ENCODE data around the gene TLE4.
"Not testable (repeated sequence)": the region's sequence is repeated elsewhere in the genome, so short reads cannot be mapped to it uniquely, and the experiment has no call there.

The TLE4 gene

DNA sequence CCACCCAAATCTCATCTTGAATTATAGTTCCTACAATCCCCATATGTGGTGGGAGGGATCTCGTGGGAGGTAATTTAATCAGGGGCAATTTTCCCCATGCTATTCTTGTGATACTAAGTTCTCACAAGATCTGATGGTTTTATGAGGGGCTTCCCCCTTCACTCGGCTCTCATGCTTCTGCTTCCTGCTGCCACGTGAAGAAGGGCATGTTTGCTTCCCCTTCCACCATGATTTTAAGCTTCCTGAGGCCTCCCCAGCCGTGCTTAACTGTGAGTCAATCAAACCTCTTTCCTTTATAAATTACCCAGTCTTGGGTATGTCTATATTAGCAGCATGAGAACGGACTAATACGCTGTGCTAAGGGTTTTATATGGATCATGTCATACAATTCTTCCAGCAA, 72.3 kb downstream of the TLE4 start:
- no peak for DNase-seq (ENCODE audit: low read depth)
- H3K4me3 ChIP-seq (ENCODE audit: low read depth, low read length) = no peak overlapping the region
- TF ChIP-seq, protein P1, sequence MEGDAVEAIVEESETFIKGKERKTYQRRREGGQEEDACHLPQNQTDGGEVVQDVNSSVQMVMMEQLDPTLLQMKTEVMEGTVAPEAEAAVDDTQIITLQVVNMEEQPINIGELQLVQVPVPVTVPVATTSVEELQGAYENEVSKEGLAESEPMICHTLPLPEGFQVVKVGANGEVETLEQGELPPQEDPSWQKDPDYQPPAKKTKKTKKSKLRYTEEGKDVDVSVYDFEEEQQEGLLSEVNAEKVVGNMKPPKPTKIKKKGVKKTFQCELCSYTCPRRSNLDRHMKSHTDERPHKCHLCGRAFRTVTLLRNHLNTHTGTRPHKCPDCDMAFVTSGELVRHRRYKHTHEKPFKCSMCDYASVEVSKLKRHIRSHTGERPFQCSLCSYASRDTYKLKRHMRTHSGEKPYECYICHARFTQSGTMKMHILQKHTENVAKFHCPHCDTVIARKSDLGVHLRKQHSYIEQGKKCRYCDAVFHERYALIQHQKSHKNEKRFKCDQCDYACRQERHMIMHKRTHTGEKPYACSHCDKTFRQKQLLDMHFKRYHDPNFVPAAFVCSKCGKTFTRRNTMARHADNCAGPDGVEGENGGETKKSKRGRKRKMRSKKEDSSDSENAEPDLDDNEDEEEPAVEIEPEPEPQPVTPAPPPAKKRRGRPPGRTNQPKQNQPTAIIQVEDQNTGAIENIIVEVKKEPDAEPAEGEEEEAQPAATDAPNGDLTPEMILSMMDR (conservative IDR thresholded peaks at IDR 0.05; ENCODE audit: low read depth, low read length) = no peak

DNA sequence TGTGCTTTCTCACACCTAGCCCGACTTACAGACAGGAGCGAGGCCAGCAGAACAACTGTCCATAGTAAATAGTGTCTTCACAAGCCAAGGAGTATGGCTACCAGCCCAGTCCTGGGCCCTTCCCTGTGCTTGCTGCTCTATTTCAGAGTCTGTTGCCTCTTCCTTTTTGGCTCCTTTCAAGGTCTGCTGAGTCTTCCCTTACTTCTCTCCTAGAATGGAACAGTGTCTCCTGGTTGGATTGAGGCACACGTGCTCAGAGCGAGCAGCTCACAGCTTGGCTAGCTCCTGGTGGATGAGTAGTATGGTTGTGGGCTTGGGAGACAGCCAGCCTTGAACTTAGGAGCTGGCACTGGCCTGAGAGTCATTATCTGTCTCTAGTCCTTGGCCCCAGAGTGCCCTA, 72.8 kb downstream of the TLE4 start:
- no peak for DNase-seq (ENCODE audit: low read depth)
- TF ChIP-seq, protein P1 (conservative IDR thresholded peaks at IDR 0.05; ENCODE audit: low read depth, low read length) = no peak
- no peak overlapping the region for H3K4me3 ChIP-seq (ENCODE audit: low read depth, low read length)

DNA sequence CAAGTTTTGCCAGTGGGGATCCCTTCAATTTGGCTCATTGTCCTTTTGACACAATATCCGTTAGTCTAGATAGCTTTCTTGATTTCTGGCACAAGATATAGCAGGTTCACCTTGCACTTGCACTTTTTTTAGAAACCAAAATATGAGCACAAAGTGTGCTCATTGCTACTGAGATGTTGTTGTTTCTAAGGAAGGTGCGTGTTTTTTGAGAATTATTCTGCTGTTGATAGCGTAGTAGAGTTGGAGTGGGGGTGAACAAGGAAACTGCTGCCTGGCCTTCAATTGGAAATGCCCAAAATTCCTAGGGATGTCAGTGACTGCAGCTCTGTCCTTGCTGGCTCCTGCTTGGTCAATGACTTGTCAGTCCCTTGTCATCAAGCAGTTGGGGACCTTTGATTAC, 73.3 kb downstream of the TLE4 start:
- H3K4me3 ChIP-seq (ENCODE audit: low read depth, low read length) = no peak overlapping the region
- DNase-seq (ENCODE audit: low read depth) = no peak

DNA sequence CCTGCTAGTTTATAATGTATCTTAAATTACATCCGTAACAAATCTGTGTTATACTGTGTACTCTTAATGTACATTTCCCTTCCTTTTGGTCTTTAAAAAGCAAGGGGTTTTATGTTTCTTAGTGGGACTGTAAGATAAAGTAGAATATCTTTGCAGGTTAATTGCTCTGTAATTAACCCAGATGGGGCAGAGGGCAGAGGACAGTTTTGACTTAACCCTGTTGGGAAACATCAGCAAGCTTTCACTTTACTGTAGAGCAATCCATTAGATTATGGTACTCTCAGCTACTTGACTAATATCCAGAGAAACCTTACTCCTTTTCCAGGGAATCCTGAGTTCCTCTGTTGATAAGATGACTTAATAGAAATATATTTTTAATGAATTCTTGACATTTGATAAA, 74.3 kb downstream of the TLE4 start:
- no peak for DNase-seq (ENCODE audit: low read depth)
- H3K4me3 ChIP-seq (ENCODE audit: low read depth, low read length) = no peak overlapping the region
- TF ChIP-seq, protein P1 (conservative IDR thresholded peaks at IDR 0.05; ENCODE audit: low read depth, low read length) = no peak

More for the DNA sequence above, 73.3 kb downstream of the TLE4 start:
- TF ChIP-seq, protein P1 (conservative IDR thresholded peaks at IDR 0.05; ENCODE audit: low read depth, low read length) = no peak

DNA sequence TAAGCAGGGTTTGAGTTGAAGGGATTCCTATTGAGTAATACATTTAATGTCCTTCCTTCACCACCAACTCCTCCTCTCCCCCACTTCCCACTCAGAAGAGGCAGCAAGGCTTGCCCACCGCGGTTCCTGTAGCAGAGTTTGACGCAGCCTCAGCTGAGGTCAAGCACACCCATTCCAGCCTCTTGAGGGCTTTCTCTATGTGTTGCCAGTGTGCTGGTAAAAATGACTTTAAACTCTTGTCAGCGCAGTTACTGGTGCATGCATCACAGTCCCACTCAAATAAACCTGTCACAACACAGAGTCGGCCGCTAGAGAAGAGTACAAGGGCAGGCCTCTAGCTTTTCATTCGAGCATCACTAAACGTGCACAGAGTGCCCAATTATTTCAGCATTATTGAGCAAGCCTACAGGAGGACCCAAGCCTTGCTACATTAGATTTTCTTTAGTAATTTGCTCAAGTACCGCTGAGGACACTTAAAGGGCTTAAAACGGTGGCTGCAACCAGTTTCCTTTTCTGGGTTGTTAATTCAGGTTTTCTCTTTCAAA, 79.6 kb downstream of the TLE4 start:
- DNase-seq (ENCODE audit: low read depth) = no peak
- TF ChIP-seq, protein P1 (conservative IDR thresholded peaks at IDR 0.05; ENCODE audit: low read depth, low read length) = no peak
- no peak overlapping the region for H3K4me3 ChIP-seq (ENCODE audit: low read depth, low read length)

DNA sequence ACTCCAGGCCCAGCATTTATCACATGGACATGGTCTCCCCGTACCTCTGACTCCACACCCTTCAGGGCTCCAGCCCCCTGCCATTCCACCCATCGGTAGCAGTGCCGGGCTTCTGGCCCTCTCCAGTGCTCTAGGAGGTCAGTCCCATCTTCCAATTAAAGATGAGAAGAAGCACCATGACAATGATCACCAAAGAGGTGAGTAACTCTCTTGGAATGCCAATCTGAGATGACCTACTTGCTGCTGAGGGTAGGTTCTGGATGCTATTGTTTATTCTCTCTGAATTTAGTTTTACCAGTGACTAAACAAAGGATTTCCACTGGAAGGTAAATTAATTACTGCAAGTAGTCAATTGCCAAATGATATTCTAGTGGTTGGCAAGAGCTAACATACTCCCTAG, 80.8 kb downstream of the TLE4 start:
- no peak overlapping the region for H3K4me3 ChIP-seq (ENCODE audit: low read depth, low read length)
- DNase-seq (ENCODE audit: low read depth) = no peak
- TF ChIP-seq, protein P1 (conservative IDR thresholded peaks at IDR 0.05; ENCODE audit: low read depth, low read length) = no peak

DNA sequence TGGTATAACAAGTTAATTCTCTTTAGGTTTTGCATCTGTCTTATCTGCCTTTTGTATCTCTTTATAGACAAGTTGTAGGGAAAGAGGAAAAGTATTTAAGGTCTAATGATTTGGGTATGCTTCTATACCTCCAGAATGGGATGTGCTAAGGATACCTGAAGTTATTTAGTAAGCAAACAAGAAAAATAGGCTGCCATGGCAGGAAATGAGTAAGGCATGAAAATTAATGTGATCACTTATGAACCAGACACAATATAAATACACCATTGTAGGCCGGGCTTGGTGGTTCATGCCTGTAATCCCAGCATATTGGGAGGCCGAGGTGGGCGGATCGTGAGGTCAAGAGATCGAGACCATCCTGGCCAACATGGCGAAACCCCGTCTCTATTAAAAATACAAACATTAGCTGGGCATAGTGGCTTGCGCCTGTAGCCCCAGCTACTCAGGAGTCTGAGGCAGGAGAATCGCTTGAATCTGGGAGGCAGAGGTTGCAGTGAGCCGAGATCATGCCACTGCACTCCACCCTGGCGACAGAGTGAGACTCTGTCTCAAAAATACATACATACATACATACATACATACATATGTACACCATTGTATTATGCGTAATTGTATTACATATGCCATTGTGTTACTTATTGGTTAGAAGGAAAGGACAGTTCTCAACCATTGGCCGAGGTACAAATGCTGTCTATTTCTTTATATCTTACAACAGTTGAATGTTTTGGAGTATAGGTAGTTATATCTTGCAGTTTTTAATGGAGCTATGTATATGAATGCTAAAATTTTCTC, 83.0 kb downstream of the TLE4 start:
- DNase-seq (ENCODE audit: low read depth); H3K4me3 ChIP-seq (ENCODE audit: low read depth, low read length): not testable (repeated sequence)

All from choroid plexus epithelial cell (primary cell).